Left renal pelvis (tissue), 4 donors: ENCODE measurements around the gene TTC31. TPM values are rescaled to one million over a fixed set of nuclear protein-coding genes. Genes with fewer than 3 reads are reported as not detected.
"Not testable (repeated sequence)": the region's sequence is repeated elsewhere in the genome, so short reads cannot be mapped to it uniquely, and the experiment has no call there.

Experiments used
- DNase-seq, 4 donors: peaks; one replicate each; pipeline ENCODE4 v3.0.0-alpha.2; 2013; ENCODE audit warnings: low read depth in 4 of 4, low spot score in 3 of 4
- polyA plus RNA-seq, 4 donors: library from polyadenylated mRNA; unstranded; fragments of 120-200 nt; gene quantifications; one replicate each; pipeline ENCODE4 v1.2.1, GENCODE V29; 2013; ENCODE audit not compliant: insufficient read length in 4 of 4

The TTC31 gene
- polyA plus RNA-seq, 4 donors, result 24.5 to 40.3 (median 29.3) TPM

- no peak for DNase-seq
Measured at GRCh38 chr2:74481961-74482800, 700 bp upstream of the TTC31 start.

- DNase-seq, result not testable (repeated sequence)
Measured at GRCh38 chr2:74483675-74484164, 839 bp downstream of the TTC31 start.

GRCh38 chr2:74486141-74486540 is 3.3 kb downstream of the TTC31 start:
- DNase-seq, result no peak

GRCh38 chr2:74488643-74489481 is 6.0 kb downstream of the TTC31 start:
- DNase-seq, result no peak

- no peak for DNase-seq
Measured at GRCh38 chr2:74489906-74490305, 7.0 kb downstream of the TTC31 start.

- DNase-seq, result no peak
Measured at GRCh38 chr2:74491648-74492544, 9.0 kb downstream of the TTC31 start.

- no peak for DNase-seq
Measured at GRCh38 chr2:74493546-74493945, 10.7 kb downstream of the TTC31 start.

- DNase-seq, result no peak
Measured at GRCh38 chr2:74495440-74495839, 12.6 kb downstream of the TTC31 start.

GRCh38 chr2:74496997-74497776 is 14.3 kb downstream of the TTC31 start:
- DNase-seq, result no peak

- no peak for DNase-seq
Measured at GRCh38 chr2:74497777-74498499, 15.1 kb downstream of the TTC31 start.

GRCh38 chr2:74498500-74499266 is 15.8 kb downstream of the TTC31 start:
- no peak for DNase-seq

- no peak for DNase-seq
Measured at GRCh38 chr2:74499267-74499939, 16.5 kb downstream of the TTC31 start, which contains the start of gene LBX2. LBX2 (minus strand) TSS chr2:74499603; CDS start chr2:74499537, 66 bp downstream.

- DNase-seq, result no peak
Measured at GRCh38 chr2:74499940-74500577, 17.2 kb downstream of the TTC31 start.

- no peak for DNase-seq
Measured at GRCh38 chr2:74500578-74500946, 17.7 kb downstream of the TTC31 start.

GRCh38 chr2:74501335-74502071 is 18.6 kb downstream of the TTC31 start:
- no peak for DNase-seq

GRCh38 chr2:74502147-74502719 is 19.4 kb downstream of the TTC31 start:
- DNase-seq, result no peak
